RWPE2 (cell line): Measurements from ENCODE around the gene LYST.

Experiments
- ATAC-seq: fragments of 200-7000 bp; cut with Tn5 transposase; 3 replicates; pipeline ENCODE4 v1.9.1; 2021; ENCODE audit warnings: low read depth
- DNase-seq: peaks from one replicate; pipeline ENCODE4 v3.0.0-alpha.2; 2020; ENCODE audit warnings: low spot score
- H3K27ac ChIP-seq: fragments of 450-650 bp; 2 replicates; pipeline ENCODE4 v1.5.1; 2017; ENCODE audit warnings: mild to moderate bottlenecking; ENCODE audit not compliant: poor library complexity, severe bottlenecking
- H3K27me3 ChIP-seq: fragments of 250-450 bp; sonication (Bioruptor Pico); 2 replicates; pipeline ENCODE4 v1.5.1; 2021; ENCODE audit warnings: mild to moderate bottlenecking, moderate library complexity; ENCODE audit not compliant: insufficient read depth, poor library complexity, severe bottlenecking
- H3K36me3 ChIP-seq: fragments of 250-450 bp; sonication (Bioruptor Pico); 2 replicates; pipeline ENCODE4 v1.5.1; 2020; ENCODE audit warnings: low read depth, mild to moderate bottlenecking, moderate library complexity
- H3K4me1 ChIP-seq: fragments of 250-450 bp; sonication (Bioruptor Pico); 2 replicates; pipeline ENCODE4 v1.5.1; 2021; ENCODE audit warnings: mild to moderate bottlenecking, moderate library complexity; ENCODE audit not compliant: insufficient read depth, poor library complexity, severe bottlenecking
- H3K4me3 ChIP-seq: fragments of 250-450 bp; sonication (Bioruptor Pico); 2 replicates; pipeline ENCODE4 v1.5.1; 2021; ENCODE audit warnings: mild to moderate bottlenecking, moderate library complexity; ENCODE audit not compliant: severe bottlenecking
- H3K9me3 ChIP-seq: fragments of 250-450 bp; sonication (Bioruptor Pico); 2 replicates; pipeline ENCODE4 v1.5.1; 2021; ENCODE audit warnings: mild to moderate bottlenecking, moderate library complexity; ENCODE audit not compliant: severe bottlenecking
- TF ChIP-seq, protein P1 (sequence below): fragments of 450-650 bp; IDR thresholded peaks from one replicate; pipeline ENCODE4 v1.5.1; 2017; ENCODE audit warnings: mild to moderate bottlenecking, moderate library complexity; ENCODE audit not compliant: poor library complexity, severe bottlenecking

LYST gene

DNA sequence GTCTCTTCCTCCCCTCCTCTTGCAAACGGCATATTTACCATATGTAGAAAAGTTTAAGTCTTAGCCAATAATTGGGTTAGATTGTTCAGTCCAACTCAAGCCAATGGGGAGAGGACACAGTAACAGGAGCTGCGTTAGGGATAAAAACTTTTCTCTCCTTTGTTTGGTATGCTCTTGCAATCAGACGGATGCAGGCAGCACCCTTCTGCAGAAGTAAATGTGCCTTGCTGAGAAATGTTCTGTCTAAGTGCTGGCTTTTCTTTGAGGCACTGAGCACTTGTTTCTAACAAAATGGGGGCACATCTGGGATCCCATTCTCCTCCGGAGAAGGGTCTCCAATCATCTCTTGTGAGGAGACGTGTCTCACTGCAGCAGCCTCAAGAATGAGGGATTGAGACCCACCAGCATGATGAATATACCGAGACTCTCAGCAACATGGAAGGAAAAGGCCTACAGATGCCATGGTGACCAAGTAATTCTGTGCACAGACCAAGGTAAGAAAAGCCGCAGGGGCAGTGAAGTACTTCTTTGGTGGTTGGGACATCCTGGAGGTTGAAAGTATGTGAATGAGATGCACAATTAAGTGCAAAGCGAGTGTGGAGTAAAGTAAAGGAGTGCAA, 196.4 kb downstream of the LYST start:
- Histone ChIP-seq H3K9me3 (peaks cover 3% of the 10 kb centered on the region), H3K4me3 (no peak overlapping the region), H3K36me3 (no peaks in the 10 kb centered on the region; the same call in none of the 2 replicates), H3K27ac (no peak overlapping the region), H3K4me1 (no peaks in the 10 kb centered on the region), H3K27me3 (no peaks in the 10 kb centered on the region)
- TF ChIP-seq, protein P1, sequence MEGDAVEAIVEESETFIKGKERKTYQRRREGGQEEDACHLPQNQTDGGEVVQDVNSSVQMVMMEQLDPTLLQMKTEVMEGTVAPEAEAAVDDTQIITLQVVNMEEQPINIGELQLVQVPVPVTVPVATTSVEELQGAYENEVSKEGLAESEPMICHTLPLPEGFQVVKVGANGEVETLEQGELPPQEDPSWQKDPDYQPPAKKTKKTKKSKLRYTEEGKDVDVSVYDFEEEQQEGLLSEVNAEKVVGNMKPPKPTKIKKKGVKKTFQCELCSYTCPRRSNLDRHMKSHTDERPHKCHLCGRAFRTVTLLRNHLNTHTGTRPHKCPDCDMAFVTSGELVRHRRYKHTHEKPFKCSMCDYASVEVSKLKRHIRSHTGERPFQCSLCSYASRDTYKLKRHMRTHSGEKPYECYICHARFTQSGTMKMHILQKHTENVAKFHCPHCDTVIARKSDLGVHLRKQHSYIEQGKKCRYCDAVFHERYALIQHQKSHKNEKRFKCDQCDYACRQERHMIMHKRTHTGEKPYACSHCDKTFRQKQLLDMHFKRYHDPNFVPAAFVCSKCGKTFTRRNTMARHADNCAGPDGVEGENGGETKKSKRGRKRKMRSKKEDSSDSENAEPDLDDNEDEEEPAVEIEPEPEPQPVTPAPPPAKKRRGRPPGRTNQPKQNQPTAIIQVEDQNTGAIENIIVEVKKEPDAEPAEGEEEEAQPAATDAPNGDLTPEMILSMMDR, result no peak
- DNase-seq (no peak), ATAC-seq (no peak)

- Histone ChIP-seq H3K27ac (no peak overlapping the region), H3K27me3 (no peaks in the 10 kb centered on the region), H3K4me3 (no peak overlapping the region), H3K36me3 (no peaks in the 10 kb centered on the region; the same call in none of the 2 replicates), H3K9me3 (peaks cover 3% of the 10 kb centered on the region), H3K4me1 (no peaks in the 10 kb centered on the region)
- TF ChIP-seq, protein P1, result no peak
- DNase-seq, result no peak
- no peak for ATAC-seq
Measured at GRCh38 chr1:235669277-235669676, 197.4 kb downstream of the LYST start.

- no peak for DNase-seq
- no peak for ATAC-seq
- no peaks in the 10 kb centered on the region for H3K4me1 ChIP-seq
- no peak overlapping the region for H3K27ac ChIP-seq
- no peaks in the 10 kb centered on the region for H3K36me3 ChIP-seq
- H3K9me3 ChIP-seq, result no peaks in the 10 kb centered on the region
- H3K4me3 ChIP-seq, result no peak overlapping the region
- no peaks in the 10 kb centered on the region for H3K27me3 ChIP-seq
- TF ChIP-seq, protein P1, result no peak
Measured at GRCh38 chr1:235663628-235664027, 203.1 kb downstream of the LYST start.

GRCh38 chr1:235661568-235661967, 205.1 kb downstream of the LYST start:
- DNase-seq (no peak), ATAC-seq (no peak)
- TF ChIP-seq, protein P1, result no peak
- Histone ChIP-seq H3K36me3 (no peaks in the 10 kb centered on the region), H3K4me1 (no peaks in the 10 kb centered on the region), H3K9me3 (no peaks in the 10 kb centered on the region), H3K27me3 (no peaks in the 10 kb centered on the region), H3K27ac (no peak overlapping the region), H3K4me3 (no peak overlapping the region)

- DNase-seq (no peak), ATAC-seq (no peak)
- Histone ChIP-seq H3K4me3 (no peak overlapping the region), H3K4me1 (no peaks in the 10 kb centered on the region), H3K27me3 (no peaks in the 10 kb centered on the region), H3K27ac (no peak overlapping the region), H3K36me3 (no peaks in the 10 kb centered on the region), H3K9me3 (no peaks in the 10 kb centered on the region)
- TF ChIP-seq, protein P1, result no peak
Measured at GRCh38 chr1:235659186-235659771, 207.4 kb downstream of the LYST start.
